Trophoblast cell (in vitro differentiated cells and primary cell): Measurements from ENCODE around the gene PCDH10.
A peak's percentile ranks its signal among the peaks of the same experiment; 100 is the strongest.

Experiments used
- DNase-seq, 2 donors: peaks; one replicate each; pipeline ENCODE4 v3.0.0-alpha.2; 2016
- H2AFZ ChIP-seq: 2 replicates; pipeline ENCODE4 v1.6.1; 2013; ENCODE audit warnings: low read length, moderate library complexity, mild to moderate bottlenecking; ENCODE audit not compliant: insufficient read depth, poor library complexity
- H2AK5ac ChIP-seq: 2 replicates; pipeline ENCODE4 v1.6.1; 2013; ENCODE audit warnings: mild to moderate bottlenecking, low read length
- H2BK120ac ChIP-seq: 2 replicates; pipeline ENCODE4 v1.6.1; 2013; ENCODE audit warnings: low read length, mild to moderate bottlenecking, moderate library complexity; ENCODE audit not compliant: insufficient read depth, poor library complexity
- H2BK12ac ChIP-seq: 2 replicates; pipeline ENCODE4 v1.6.1; 2013; ENCODE audit warnings: mild to moderate bottlenecking, low read length, moderate library complexity
- H2BK5ac ChIP-seq: 2 replicates; pipeline ENCODE4 v1.6.1; 2013; ENCODE audit warnings: low read length, low read depth, moderate library complexity, mild to moderate bottlenecking; ENCODE audit not compliant: poor library complexity
- H3K14ac ChIP-seq: 2 replicates; pipeline ENCODE4 v1.6.1; 2013; ENCODE audit warnings: mild to moderate bottlenecking, low read length
- H3K18ac ChIP-seq: 2 replicates; pipeline ENCODE4 v1.6.1; 2013; ENCODE audit warnings: mild to moderate bottlenecking, low read length
- H3K23ac ChIP-seq: 2 replicates; pipeline ENCODE4 v1.6.1; 2013; ENCODE audit warnings: low read length
- H3K27ac ChIP-seq: 2 replicates; pipeline ENCODE4 v1.5.1; 2013; ENCODE audit warnings: low read depth, mild to moderate bottlenecking, inconsistent platforms, low read length, moderate library complexity
- H3K27me3 ChIP-seq: 2 replicates; pipeline ENCODE4 v1.6.1; 2013; ENCODE audit warnings: inconsistent platforms, mild to moderate bottlenecking, low read length, moderate library complexity; ENCODE audit not compliant: insufficient read depth
- H3K36me3 ChIP-seq, 2 experiments: 1 replicate in 1 of 2; 2 replicates in 1 of 2; pipeline ENCODE4 v1.6.1; 2013; ENCODE audit warnings: low read length in 2 of 2, mild to moderate bottlenecking in 2 of 2, moderate library complexity in 1 of 2; ENCODE audit not compliant: insufficient read depth in 2 of 2, control insufficient read depth in 1 of 2
- H3K4ac ChIP-seq: 2 replicates; pipeline ENCODE4 v1.6.1; 2013; ENCODE audit warnings: low read depth, mild to moderate bottlenecking, low read length, moderate library complexity
- H3K4me1 ChIP-seq, 2 experiments: 1 replicate in 1 of 2; 2 replicates in 1 of 2; pipeline ENCODE4 v1.6.1; 2013; ENCODE audit warnings: low read length in 2 of 2, mild to moderate bottlenecking in 2 of 2, moderate library complexity in 1 of 2; ENCODE audit not compliant: insufficient read depth in 2 of 2, control insufficient read depth in 1 of 2
- H3K4me2 ChIP-seq: 2 replicates; pipeline ENCODE4 v1.6.1; 2013; ENCODE audit warnings: inconsistent platforms, mild to moderate bottlenecking, low read length, moderate library complexity
- H3K4me3 ChIP-seq: 2 replicates; pipeline ENCODE4 v1.5.1; 2013; ENCODE audit warnings: mild to moderate bottlenecking, low read depth, low read length, inconsistent platforms
- H3K79me1 ChIP-seq: one replicate; pipeline ENCODE4 v1.6.1; 2013; ENCODE audit warnings: low read length
- H3K79me2 ChIP-seq: 2 replicates; pipeline ENCODE4 v1.6.1; 2013; ENCODE audit warnings: low read length, mild to moderate bottlenecking; ENCODE audit not compliant: control insufficient read depth, insufficient read depth, poor library complexity
- H3K9ac ChIP-seq: 2 replicates; pipeline ENCODE4 v1.6.1; 2013; ENCODE audit warnings: mild to moderate bottlenecking, low read length
- H3K9me3 ChIP-seq: 2 replicates; pipeline ENCODE4 v1.6.1; 2013; ENCODE audit warnings: low read depth, mild to moderate bottlenecking, control low read depth, inconsistent platforms, low read length; ENCODE audit not compliant: insufficient read depth
- H4K12ac ChIP-seq: 2 replicates; pipeline ENCODE4 v1.6.1; 2013; ENCODE audit warnings: low read depth, mild to moderate bottlenecking, low read length, moderate library complexity
- H4K8ac ChIP-seq: 2 replicates; pipeline ENCODE4 v1.6.1; 2013; ENCODE audit warnings: low read depth, mild to moderate bottlenecking, low read length, moderate library complexity
- H4K91ac ChIP-seq: one replicate; pipeline ENCODE4 v1.6.1; 2013; ENCODE audit warnings: low read depth, mild to moderate bottlenecking, low read length, moderate library complexity
- WGBS: extraction: QIAGEN DNeasy Blood & Tissue Kit; methylation state at CpG from one replicate; pipeline ENCODE4 v1.1.7; 2013; ENCODE audit warnings: missing lambda C conversion rate; ENCODE audit not compliant: insufficient read length, insufficient coverage; ENCODE audit errors: extremely low coverage; 5-methylcytosine and 5-hydroxymethylcytosine counted together

Gene PCDH10

DNA sequence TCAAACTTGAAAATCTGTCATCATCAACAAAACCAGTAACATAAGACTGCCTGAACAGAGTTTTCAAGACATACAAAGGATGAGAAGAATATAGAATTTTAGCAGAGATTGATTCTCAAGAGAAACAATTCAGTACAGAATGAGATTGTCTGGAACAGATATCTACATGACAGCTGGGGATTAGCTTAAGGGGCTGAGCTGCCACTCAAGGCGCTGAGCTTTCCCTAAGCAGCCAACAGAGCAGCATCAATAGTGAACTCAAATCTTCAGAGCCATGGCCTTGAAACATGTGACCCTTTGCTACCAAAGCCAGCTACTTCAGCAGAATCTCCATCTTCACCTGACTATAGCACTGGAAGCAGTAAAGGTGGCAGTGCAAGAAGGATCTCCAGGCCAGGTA lies 24.3 kb upstream of the PCDH10 start:
- H3K79me2 ChIP-seq = no peaks in the 10 kb centered on the region
- no peaks in the 10 kb centered on the region for H3K4me1 ChIP-seq
- no peak overlapping the region for H3K14ac ChIP-seq
- no peaks in the 10 kb centered on the region for H3K79me1 ChIP-seq
- no peaks in the 10 kb centered on the region for H3K27me3 ChIP-seq
- no peak overlapping the region for H2BK12ac ChIP-seq
- no peak overlapping the region for H3K18ac ChIP-seq
- DNase-seq = no peak
- no peak overlapping the region for H2AK5ac ChIP-seq
- no peak overlapping the region for H3K27ac ChIP-seq
- H4K12ac ChIP-seq = no peak overlapping the region
- H3K23ac ChIP-seq = no peak overlapping the region
- H2BK5ac ChIP-seq = no peak overlapping the region
- no peaks in the 10 kb centered on the region for H3K36me3 ChIP-seq
- H3K4me3 ChIP-seq = no peak overlapping the region
- no peak overlapping the region for H3K4ac ChIP-seq
- H3K9me3 ChIP-seq = no peaks in the 10 kb centered on the region
- no CpG with 5 or more reads among the region's 1 CpG for WGBS
- no peak overlapping the region for H2AFZ ChIP-seq
- no peak overlapping the region for H4K8ac ChIP-seq
- H2BK120ac ChIP-seq = no peak overlapping the region
- no peak overlapping the region for H4K91ac ChIP-seq
- H3K9ac ChIP-seq = no peak overlapping the region
- H3K4me2 ChIP-seq = no peak overlapping the region

DNA sequence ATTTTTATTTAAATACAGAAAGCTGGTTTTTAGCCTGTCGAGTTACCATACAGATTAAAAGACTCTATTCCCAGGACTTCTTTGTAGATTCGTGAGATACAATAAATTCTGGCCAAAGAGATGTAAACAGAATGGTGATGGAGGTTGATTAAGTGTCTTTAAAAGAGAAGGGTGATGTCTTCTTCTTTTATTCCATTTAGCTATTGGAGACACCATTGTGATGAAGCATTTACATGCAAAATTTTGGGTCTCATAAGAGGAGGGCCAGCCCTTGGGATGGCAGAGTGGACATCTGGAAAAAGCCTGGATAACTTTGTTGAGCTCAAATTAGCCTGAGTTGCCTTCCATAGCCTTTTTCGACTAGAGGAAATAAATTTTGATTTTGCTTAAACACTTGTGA lies 21.6 kb upstream of the PCDH10 start:
- H4K12ac ChIP-seq = no peak overlapping the region
- no peak overlapping the region for H3K27ac ChIP-seq
- H2BK12ac ChIP-seq = no peak overlapping the region
- H3K23ac ChIP-seq = no peak overlapping the region
- no peaks in the 10 kb centered on the region for H3K9me3 ChIP-seq
- H3K9ac ChIP-seq = no peak overlapping the region
- no peak overlapping the region for H3K4ac ChIP-seq
- no peaks in the 10 kb centered on the region for H3K36me3 ChIP-seq
- H3K18ac ChIP-seq = no peak overlapping the region
- no peak overlapping the region for H3K4me3 ChIP-seq
- no peak overlapping the region for H2BK5ac ChIP-seq
- no peak overlapping the region for H2AK5ac ChIP-seq
- no peak overlapping the region for H3K14ac ChIP-seq
- WGBS = no CpG with 5 or more reads among the region's 3 CpGs
- DNase-seq = no peak
- no peak overlapping the region for H3K4me2 ChIP-seq
- H3K79me2 ChIP-seq = no peaks in the 10 kb centered on the region
- H2BK120ac ChIP-seq = no peak overlapping the region
- H4K8ac ChIP-seq = no peak overlapping the region
- no peaks in the 10 kb centered on the region for H3K27me3 ChIP-seq
- H3K4me1 ChIP-seq = no peaks in the 10 kb centered on the region
- no peak overlapping the region for H4K91ac ChIP-seq
- no peaks in the 10 kb centered on the region for H3K79me1 ChIP-seq
- no peak overlapping the region for H2AFZ ChIP-seq

DNA sequence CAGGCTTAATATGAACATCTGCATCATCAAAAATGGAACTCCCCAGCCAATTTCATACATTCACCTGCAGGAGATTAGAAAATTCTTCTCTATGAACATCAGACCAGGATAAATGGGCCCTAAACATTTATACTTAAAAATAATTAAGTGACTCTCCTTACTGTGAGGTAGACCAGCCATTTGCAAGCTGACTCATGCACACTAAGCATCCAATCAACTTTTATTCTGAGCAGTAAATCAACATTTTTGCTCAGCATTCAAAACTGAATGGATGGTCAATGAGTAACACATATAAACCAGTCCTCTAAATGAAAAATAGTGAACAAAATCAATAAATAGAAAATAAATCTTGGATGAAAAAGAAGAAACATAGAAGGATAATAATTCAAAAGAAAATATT lies 19.9 kb upstream of the PCDH10 start:
- Histone ChIP-seq H3K27me3 (no peaks in the 10 kb centered on the region), H3K4me3 (no peak overlapping the region), H3K9ac (no peak overlapping the region)

DNA sequence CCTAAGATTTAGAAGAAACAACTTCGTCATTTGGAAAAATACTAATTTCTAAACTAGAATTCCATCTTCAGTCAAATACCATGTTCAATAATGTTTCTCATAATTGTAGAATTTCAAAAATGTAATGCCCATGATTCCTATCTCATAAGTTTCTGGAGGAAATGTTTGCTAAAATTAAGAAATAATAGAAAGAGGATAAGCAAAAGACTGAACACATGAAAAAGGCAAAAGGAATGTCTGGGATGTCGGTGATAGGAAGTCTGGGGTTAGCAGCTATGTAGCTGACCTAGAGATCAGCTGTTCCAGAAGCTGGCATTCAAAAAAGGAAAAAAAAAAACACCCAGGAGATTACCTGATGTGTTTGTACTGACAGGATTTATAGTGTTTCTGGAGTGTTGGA lies 18.9 kb upstream of the PCDH10 start:
- H3K4ac ChIP-seq = no peak overlapping the region

More for the DNA sequence above, 19.9 kb upstream of the PCDH10 start:
- H4K12ac ChIP-seq = no peak overlapping the region
- no peak overlapping the region for H4K8ac ChIP-seq
- no peak overlapping the region for H2BK120ac ChIP-seq
- no peaks in the 10 kb centered on the region for H3K79me2 ChIP-seq
- no peaks in the 10 kb centered on the region for H3K9me3 ChIP-seq
- H2BK5ac ChIP-seq = no peak overlapping the region
- H3K36me3 ChIP-seq = no peaks in the 10 kb centered on the region
- H3K4ac ChIP-seq = no peak overlapping the region
- no peak overlapping the region for H3K4me2 ChIP-seq
- H2AK5ac ChIP-seq = no peak overlapping the region
- H2AFZ ChIP-seq = no peak overlapping the region
- H4K91ac ChIP-seq = no peak overlapping the region
- H3K18ac ChIP-seq = no peak overlapping the region
- H3K23ac ChIP-seq = no peak overlapping the region
- no peaks in the 10 kb centered on the region for H3K79me1 ChIP-seq
- H3K27ac ChIP-seq = peak overlapping the region; percentile 47
- H3K14ac ChIP-seq = no peak overlapping the region
- no peak overlapping the region for H2BK12ac ChIP-seq
- no peaks in the 10 kb centered on the region for H3K4me1 ChIP-seq
- peak in 1 of 2 donors; percentile 37 for DNase-seq

More for the DNA sequence above, 18.9 kb upstream of the PCDH10 start:
- H3K14ac ChIP-seq = no peak overlapping the region
- H2AFZ ChIP-seq = no peak overlapping the region
- H3K4me1 ChIP-seq = no peaks in the 10 kb centered on the region
- H2AK5ac ChIP-seq = no peak overlapping the region
- H4K8ac ChIP-seq = no peak overlapping the region
- H3K9me3 ChIP-seq = no peaks in the 10 kb centered on the region
- no peak overlapping the region for H3K4me3 ChIP-seq
- H3K27me3 ChIP-seq = no peaks in the 10 kb centered on the region
- no peak overlapping the region for H3K23ac ChIP-seq
- no peaks in the 10 kb centered on the region for H3K79me2 ChIP-seq
- WGBS = no CpG with 5 or more reads among the region's 2 CpGs
- no peaks in the 10 kb centered on the region for H3K36me3 ChIP-seq
- H2BK12ac ChIP-seq = no peak overlapping the region
- no peaks in the 10 kb centered on the region for H3K79me1 ChIP-seq
- H3K9ac ChIP-seq = no peak overlapping the region
- no peak overlapping the region for H4K12ac ChIP-seq
- no peak overlapping the region for H3K4me2 ChIP-seq
- peak overlapping the region; percentile 53 for H3K27ac ChIP-seq
- H2BK120ac ChIP-seq = no peak overlapping the region
- no peak overlapping the region for H2BK5ac ChIP-seq
- DNase-seq = peak; percentile 58 to 89
- no peak overlapping the region for H3K18ac ChIP-seq
- no peak overlapping the region for H4K91ac ChIP-seq
